ENCODE data around the gene KNDC1.

GRCh38 chr10:133209641-133210040 is 49.6 kb downstream of the KNDC1 start:
- TF ChIP-seq CTCF (IDR thresholded peaks at IDR 0.05) (no peak), POLR2A (IDR thresholded peaks at IDR 0.05) (no peak)

Data from right lobe of liver (tissue), 4 donors.